Measurements from ENCODE around the gene ZBTB17. TPM values are rescaled to one million over a fixed set of nuclear protein-coding genes. Genes with fewer than 3 reads are reported as not detected.
"Not testable (repeated sequence)": the region's sequence is repeated elsewhere in the genome, so short reads cannot be mapped to it uniquely, and the experiment has no call there.

Gene ZBTB17
- total RNA-seq, 1 donor from 2014 or later = 51.5 TPM

- Mint-ChIP-seq H3K36me3 (ENCODE audit: low read depth) (peaks cover 45% of the 10 kb centered on the region), H3K4me3 (no peak overlapping the region), H3K27me3 (ENCODE audit: low read depth) (no peaks in the 10 kb centered on the region), H3K9me3 (no peaks in the 10 kb centered on the region), H3K27ac (ENCODE audit: unreplicated experiment) (no peak overlapping the region), H3K4me1 (no peaks in the 10 kb centered on the region)
- no peak for TF ChIP-seq CTCF (conservative IDR thresholded peaks at IDR 0.05)
- no peak for DNase-seq (ENCODE audit: low read depth, low spot score)
Measured at GRCh38 chr1:15931884-15932283, 44.0 kb downstream of the ZBTB17 start.

- no peaks in the 10 kb centered on the region for H3K27me3 Mint-ChIP-seq (ENCODE audit: low read depth)
- H3K4me3 Mint-ChIP-seq = no peak overlapping the region
- H3K27ac Mint-ChIP-seq (ENCODE audit: unreplicated experiment) = no peak overlapping the region
- no peak for TF ChIP-seq CTCF (conservative IDR thresholded peaks at IDR 0.05)
- no peaks in the 10 kb centered on the region for H3K4me1 Mint-ChIP-seq
- H3K9me3 Mint-ChIP-seq = no peaks in the 10 kb centered on the region
- H3K36me3 Mint-ChIP-seq (ENCODE audit: low read depth) = peaks cover 43% of the 10 kb centered on the region
- no peak for DNase-seq (ENCODE audit: low read depth, low spot score)
Measured at GRCh38 chr1:15931401-15931800, 44.5 kb downstream of the ZBTB17 start.

GRCh38 chr1:15928971-15929965 lies 46.6 kb downstream of the ZBTB17 start:
- H3K36me3 Mint-ChIP-seq (ENCODE audit: low read depth) = peaks cover 35% of the 10 kb centered on the region

GRCh38 chr1:15926448-15926847 lies 49.5 kb downstream of the ZBTB17 start:
- not testable (repeated sequence) for H3K9me3 Mint-ChIP-seq; H3K4me1 Mint-ChIP-seq; H3K4me3 Mint-ChIP-seq; DNase-seq (ENCODE audit: low read depth, low spot score); H3K27ac Mint-ChIP-seq (ENCODE audit: unreplicated experiment); H3K27me3 Mint-ChIP-seq (ENCODE audit: low read depth)
- peaks cover 27% of the 10 kb centered on the region for H3K36me3 Mint-ChIP-seq (ENCODE audit: low read depth)

More at GRCh38 chr1:15928971-15929965, 46.6 kb downstream of the ZBTB17 start:
- no peaks in the 10 kb centered on the region for H3K27me3 Mint-ChIP-seq (ENCODE audit: low read depth)
- H3K4me3 Mint-ChIP-seq = no peak overlapping the region
- no peak for TF ChIP-seq CTCF (conservative IDR thresholded peaks at IDR 0.05)
- H3K27ac Mint-ChIP-seq (ENCODE audit: unreplicated experiment) = no peak overlapping the region
- DNase-seq (ENCODE audit: low read depth, low spot score) = no peak
- no peaks in the 10 kb centered on the region for H3K9me3 Mint-ChIP-seq
- no peaks in the 10 kb centered on the region for H3K4me1 Mint-ChIP-seq

- Mint-ChIP-seq H3K27me3 (ENCODE audit: low read depth) (no peaks in the 10 kb centered on the region), H3K4me1 (no peaks in the 10 kb centered on the region), H3K4me3 (no peak overlapping the region), H3K36me3 (ENCODE audit: low read depth) (peaks cover 7% of the 10 kb centered on the region), H3K27ac (ENCODE audit: unreplicated experiment) (no peak overlapping the region), H3K9me3 (no peaks in the 10 kb centered on the region)
- DNase-seq (ENCODE audit: low read depth, low spot score) = no peak
- TF ChIP-seq CTCF (conservative IDR thresholded peaks at IDR 0.05) = no peak
Measured at GRCh38 chr1:15923241-15923640, 52.7 kb downstream of the ZBTB17 start.

Measured in neural crest cell (in vitro differentiated cells).